Fibroblast of skin of abdomen (primary cell): ENCODE measurements around the gene BTBD9.

Experiments
- DNase-seq: peaks from one replicate; pipeline ENCODE4 v3.0.0-alpha.2; 2013

The BTBD9 gene

GRCh38 chr6:38554700-38555413 lies 84.9 kb downstream of the BTBD9 start:
- peak; percentile 47 for DNase-seq

GRCh38 chr6:38554014-38554413 lies 85.7 kb downstream of the BTBD9 start:
- no peak for DNase-seq

GRCh38 chr6:38552121-38552520 lies 87.6 kb downstream of the BTBD9 start:
- no peak for DNase-seq

GRCh38 chr6:38549795-38550194 lies 89.9 kb downstream of the BTBD9 start:
- no peak for DNase-seq

GRCh38 chr6:38549180-38549579 lies 90.5 kb downstream of the BTBD9 start:
- no peak for DNase-seq

GRCh38 chr6:38543022-38543421 lies 96.7 kb downstream of the BTBD9 start:
- no peak for DNase-seq

- no peak for DNase-seq
Observed at GRCh38 chr6:38542031-38542430, 97.7 kb downstream of the BTBD9 start.

- no peak for DNase-seq
Observed at GRCh38 chr6:38533064-38533463, 106.7 kb downstream of the BTBD9 start.

GRCh38 chr6:38531134-38531533 lies 108.6 kb downstream of the BTBD9 start:
- no peak for DNase-seq

- no peak for DNase-seq
Observed at GRCh38 chr6:38528196-38528965, 111.3 kb downstream of the BTBD9 start.

GRCh38 chr6:38527371-38527770 lies 112.4 kb downstream of the BTBD9 start:
- no peak for DNase-seq

GRCh38 chr6:38525888-38526287 lies 113.8 kb downstream of the BTBD9 start:
- no peak for DNase-seq

GRCh38 chr6:38524436-38525145 lies 115.1 kb downstream of the BTBD9 start:
- DNase-seq = no peak

GRCh38 chr6:38522322-38522721 lies 117.4 kb downstream of the BTBD9 start:
- DNase-seq = peak; percentile 49

- no peak for DNase-seq
Observed at GRCh38 chr6:38518511-38519304, 121.0 kb downstream of the BTBD9 start.

GRCh38 chr6:38517005-38517404 lies 122.7 kb downstream of the BTBD9 start:
- peak; percentile 30 for DNase-seq

GRCh38 chr6:38514399-38514798 lies 125.3 kb downstream of the BTBD9 start:
- DNase-seq = no peak

GRCh38 chr6:38512211-38512610 lies 127.5 kb downstream of the BTBD9 start:
- DNase-seq = peak; percentile 73

GRCh38 chr6:38510205-38510604 lies 129.5 kb downstream of the BTBD9 start:
- DNase-seq = peak; percentile 50

GRCh38 chr6:38509713-38510112 lies 130.0 kb downstream of the BTBD9 start:
- DNase-seq = peak; percentile 86

GRCh38 chr6:38508894-38509293 lies 130.8 kb downstream of the BTBD9 start:
- peak; percentile 32 for DNase-seq

GRCh38 chr6:38508286-38508685 lies 131.4 kb downstream of the BTBD9 start:
- DNase-seq = peak; percentile 38

GRCh38 chr6:38507173-38507572 lies 132.6 kb downstream of the BTBD9 start:
- DNase-seq = no peak
